ENCODE results near the gene SNRK.
A peak's percentile ranks its signal among the peaks of the same experiment; 100 is the strongest.

The SNRK gene

GRCh38 chr3:43304126-43304525 is 17.8 kb downstream of the SNRK start:
- Histone ChIP-seq H3K4me3 (ENCODE audit: insufficient read length, low read depth) (no peak overlapping the region), H3K4me1 (ENCODE audit: insufficient read depth, insufficient read length) (no peaks in the 10 kb centered on the region), H3K9ac (ENCODE audit: insufficient read length, low read depth) (no peak overlapping the region), H3K27me3 (ENCODE audit: insufficient read depth, insufficient read length) (no peaks in the 10 kb centered on the region), H3K36me3 (ENCODE audit: insufficient read depth, insufficient read length, low read length) (peaks cover 24% of the 10 kb centered on the region), H3K9me3 (ENCODE audit: insufficient read depth, low read length) (no peaks in the 10 kb centered on the region; the same call in 1 of the 2 replicates)
- DNase-seq (ENCODE audit: low read depth, low spot score) = no peak
- TF ChIP-seq SUZ12 (IDR thresholded peaks at IDR 0.05; ENCODE audit: extremely low read depth, insufficient read depth, insufficient read length) (no peak), ZNF274 (IDR thresholded peaks at IDR 0.05; ENCODE audit: low read depth, low read length) (no peak), YY1 (IDR thresholded peaks at IDR 0.05; ENCODE audit: insufficient read depth, insufficient read length) (no peak)

GRCh38 chr3:43307226-43307625 is 20.9 kb downstream of the SNRK start:
- no peak overlapping the region for H3K4me3 ChIP-seq (ENCODE audit: insufficient read length, low read depth)
- TF ChIP-seq ZNF274 (IDR thresholded peaks at IDR 0.05; ENCODE audit: low read depth, low read length) (no peak), SUZ12 (IDR thresholded peaks at IDR 0.05; ENCODE audit: extremely low read depth, insufficient read depth, insufficient read length) (no peak), YY1 (IDR thresholded peaks at IDR 0.05; ENCODE audit: insufficient read depth, insufficient read length) (no peak)
- peaks cover 37% of the 10 kb centered on the region for H3K36me3 ChIP-seq (ENCODE audit: insufficient read depth, insufficient read length, low read length)
- DNase-seq (ENCODE audit: low read depth, low spot score) = no peak
- H3K9ac ChIP-seq (ENCODE audit: insufficient read length, low read depth) = no peak overlapping the region
- H3K9me3 ChIP-seq (ENCODE audit: insufficient read depth, low read length) = no peaks in the 10 kb centered on the region; the same call in 1 of the 2 replicates
- no peaks in the 10 kb centered on the region for H3K27me3 ChIP-seq (ENCODE audit: insufficient read depth, insufficient read length)
- no peaks in the 10 kb centered on the region for H3K4me1 ChIP-seq (ENCODE audit: insufficient read depth, insufficient read length)

GRCh38 chr3:43307649-43308048 is 21.3 kb downstream of the SNRK start:
- H3K36me3 ChIP-seq (ENCODE audit: insufficient read depth, insufficient read length, low read length) = peaks cover 42% of the 10 kb centered on the region
- no peaks in the 10 kb centered on the region for H3K27me3 ChIP-seq (ENCODE audit: insufficient read depth, insufficient read length)
- H3K9ac ChIP-seq (ENCODE audit: insufficient read length, low read depth) = no peak overlapping the region
- DNase-seq (ENCODE audit: low read depth, low spot score) = no peak
- no peak overlapping the region for H3K4me3 ChIP-seq (ENCODE audit: insufficient read length, low read depth)
- TF ChIP-seq SUZ12 (IDR thresholded peaks at IDR 0.05; ENCODE audit: extremely low read depth, insufficient read depth, insufficient read length) (no peak), YY1 (IDR thresholded peaks at IDR 0.05; ENCODE audit: insufficient read depth, insufficient read length) (no peak), ZNF274 (IDR thresholded peaks at IDR 0.05; ENCODE audit: low read depth, low read length) (no peak)
- no peaks in the 10 kb centered on the region; the same call in 1 of the 2 replicates for H3K9me3 ChIP-seq (ENCODE audit: insufficient read depth, low read length)
- H3K4me1 ChIP-seq (ENCODE audit: insufficient read depth, insufficient read length) = no peaks in the 10 kb centered on the region

GRCh38 chr3:43309372-43310305 is 23.3 kb downstream of the SNRK start:
- Histone ChIP-seq H3K9me3 (ENCODE audit: insufficient read depth, low read length) (no peaks in the 10 kb centered on the region; the same call in 1 of the 2 replicates), H3K4me1 (ENCODE audit: insufficient read depth, insufficient read length) (no peaks in the 10 kb centered on the region), H3K27me3 (ENCODE audit: insufficient read depth, insufficient read length) (no peaks in the 10 kb centered on the region), H3K36me3 (ENCODE audit: insufficient read depth, insufficient read length, low read length) (peaks cover 25% of the 10 kb centered on the region), H3K9ac (ENCODE audit: insufficient read length, low read depth) (no peak overlapping the region), H3K4me3 (ENCODE audit: insufficient read length, low read depth) (no peak overlapping the region)
- TF ChIP-seq ZNF274 (IDR thresholded peaks at IDR 0.05; ENCODE audit: low read depth, low read length) (no peak), SUZ12 (IDR thresholded peaks at IDR 0.05; ENCODE audit: extremely low read depth, insufficient read depth, insufficient read length) (no peak), YY1 (IDR thresholded peaks at IDR 0.05; ENCODE audit: insufficient read depth, insufficient read length) (no peak)
- no peak for DNase-seq (ENCODE audit: low read depth, low spot score)

GRCh38 chr3:43316783-43317460 is 30.6 kb downstream of the SNRK start:
- Histone ChIP-seq H3K9me3 (ENCODE audit: insufficient read depth, low read length) (no peaks in the 10 kb centered on the region), H3K27me3 (ENCODE audit: insufficient read depth, insufficient read length) (no peaks in the 10 kb centered on the region), H3K36me3 (ENCODE audit: insufficient read depth, insufficient read length, low read length) (peaks cover 11% of the 10 kb centered on the region), H3K9ac (ENCODE audit: insufficient read length, low read depth) (no peak overlapping the region), H3K4me1 (ENCODE audit: insufficient read depth, insufficient read length) (no peaks in the 10 kb centered on the region), H3K4me3 (ENCODE audit: insufficient read length, low read depth) (no peak overlapping the region)
- TF ChIP-seq YY1 (IDR thresholded peaks at IDR 0.05; ENCODE audit: insufficient read depth, insufficient read length) (no peak), ZNF274 (IDR thresholded peaks at IDR 0.05; ENCODE audit: low read depth, low read length) (no peak), SUZ12 (IDR thresholded peaks at IDR 0.05; ENCODE audit: extremely low read depth, insufficient read depth, insufficient read length) (no peak)
- peak; percentile 23 for DNase-seq (ENCODE audit: low read depth, low spot score)

- no peak overlapping the region for H3K4me3 ChIP-seq (ENCODE audit: insufficient read length, low read depth)
- H3K9me3 ChIP-seq (ENCODE audit: insufficient read depth, low read length) = no peaks in the 10 kb centered on the region
- peaks cover 3% of the 10 kb centered on the region for H3K36me3 ChIP-seq (ENCODE audit: insufficient read depth, insufficient read length, low read length)
- no peak overlapping the region for H3K9ac ChIP-seq (ENCODE audit: insufficient read length, low read depth)
- DNase-seq (ENCODE audit: low read depth, low spot score) = no peak
- no peaks in the 10 kb centered on the region for H3K27me3 ChIP-seq (ENCODE audit: insufficient read depth, insufficient read length)
- no peaks in the 10 kb centered on the region for H3K4me1 ChIP-seq (ENCODE audit: insufficient read depth, insufficient read length)
- no peak for TF ChIP-seq YY1 (IDR thresholded peaks at IDR 0.05; ENCODE audit: insufficient read depth, insufficient read length)
- no peak for TF ChIP-seq ZNF274 (IDR thresholded peaks at IDR 0.05; ENCODE audit: low read depth, low read length)
- TF ChIP-seq SUZ12 (IDR thresholded peaks at IDR 0.05; ENCODE audit: extremely low read depth, insufficient read depth, insufficient read length) = no peak
Observed at GRCh38 chr3:43317461-43318316, 31.3 kb downstream of the SNRK start.

Data from NT2/D1 (cell line).